Liver (tissue), 9 donors: ENCODE measurements around the gene BCL6B. TPM values are rescaled to one million over a fixed set of nuclear protein-coding genes. Genes with fewer than 3 reads are reported as not detected.

Source experiments
- DNase-seq: peaks from one replicate; pipeline ENCODE4 v3.0.0-alpha.2; 2017; ENCODE audit warnings: low spot score
- H3K27ac ChIP-seq, 2 donors: one replicate each; pipeline ENCODE4 v1.7.0; 2013; ENCODE audit warnings: inconsistent platforms in 2 of 2, low read length in 2 of 2, control low read depth in 1 of 2, low read depth in 1 of 2, mild to moderate bottlenecking in 1 of 2
- H3K27me3 ChIP-seq, 4 donors: one replicate each; pipeline versions ENCODE4 v1.6.1 to v1.7.0; 2013; ENCODE audit warnings: low read length in 3 of 4, inconsistent platforms in 1 of 4, mild to moderate bottlenecking in 1 of 4, moderate library complexity in 1 of 4; ENCODE audit not compliant: control insufficient read depth in 4 of 4, insufficient read depth in 4 of 4
- H3K36me3 ChIP-seq, 4 donors: one replicate each; pipeline versions ENCODE4 v1.6.1 to v1.7.0; 2013; ENCODE audit warnings: low read length in 3 of 4, mild to moderate bottlenecking in 3 of 4, low read depth in 1 of 4, moderate library complexity in 1 of 4; ENCODE audit not compliant: control insufficient read depth in 4 of 4, insufficient read depth in 3 of 4
- H3K4me1 ChIP-seq, 4 donors: one replicate each; pipeline versions ENCODE4 v1.6.1 to v1.7.0; 2013; ENCODE audit warnings: low read length in 3 of 4, mild to moderate bottlenecking in 3 of 4, moderate library complexity in 1 of 4; ENCODE audit not compliant: control insufficient read depth in 4 of 4, insufficient read depth in 4 of 4
- H3K4me3 ChIP-seq, 3 donors: one replicate each; pipeline versions ENCODE4 v1.6.1 to v1.7.0; 2013; ENCODE audit warnings: low read length in 3 of 3, control low read depth in 1 of 3, low read depth in 1 of 3, mild to moderate bottlenecking in 1 of 3
- H3K9ac ChIP-seq, 2 donors: one replicate each; pipeline ENCODE4 v1.7.0; 2013; ENCODE audit warnings: low read length in 2 of 2, mild to moderate bottlenecking in 2 of 2, moderate library complexity in 2 of 2, control low read depth in 1 of 2, low read depth in 1 of 2
- H3K9me3 ChIP-seq, 4 donors: one replicate each; pipeline versions ENCODE4 v1.6.1 to v1.7.0; 2013; ENCODE audit warnings: low read length in 3 of 4; ENCODE audit not compliant: control insufficient read depth in 4 of 4
- EGR1 ChIP-seq, 2 donors: IDR thresholded peaks; 2 replicates each; pipeline ENCODE4 v1.6.1; 2016 to 2018; ENCODE audit warnings: antibody characterized with exemption in 2 of 2, low read depth in 2 of 2
- FOXA1 ChIP-seq: IDR thresholded peaks from 2 replicates; pipeline ENCODE4 v1.6.1; 2016; ENCODE audit warnings: antibody characterized with exemption
- FOXA2 ChIP-seq: IDR thresholded peaks from 2 replicates; pipeline ENCODE4 v1.6.1; 2016; ENCODE audit warnings: antibody characterized with exemption
- GABPA ChIP-seq, 2 donors: IDR thresholded peaks in 1 of 2; conservative IDR thresholded peaks in 1 of 2; 2 replicates each; pipeline ENCODE4 v1.6.1; 2016; ENCODE audit warnings: antibody characterized with exemption in 2 of 2, mild to moderate bottlenecking in 1 of 2, moderate library complexity in 1 of 2
- HNF4A ChIP-seq, 2 donors: conservative IDR thresholded peaks; 2 replicates each; pipeline ENCODE4 v1.6.1; 2016; ENCODE audit warnings: antibody characterized with exemption in 2 of 2, mild to moderate bottlenecking in 2 of 2
- HNF4G ChIP-seq: IDR thresholded peaks from 2 replicates; pipeline ENCODE4 v1.6.1; 2016; ENCODE audit warnings: antibody characterized with exemption
- JUND ChIP-seq, 2 donors: IDR thresholded peaks; 2 replicates each; pipeline ENCODE4 v1.6.1; 2016; ENCODE audit warnings: antibody characterized with exemption in 2 of 2
- NR2F2 ChIP-seq: IDR thresholded peaks from 2 replicates; pipeline ENCODE4 v1.6.1; 2016; ENCODE audit warnings: antibody characterized with exemption
- RAD21 ChIP-seq, 2 donors: IDR thresholded peaks; 2 replicates each; pipeline ENCODE4 v1.6.1; 2016; ENCODE audit warnings: antibody characterized with exemption in 2 of 2, mild to moderate bottlenecking in 2 of 2
- RXRA ChIP-seq, 2 donors: IDR thresholded peaks; 2 replicates each; pipeline ENCODE4 v1.6.1; 2017 to 2018; ENCODE audit warnings: antibody characterized with exemption in 2 of 2, mild to moderate bottlenecking in 1 of 2
- SP1 ChIP-seq: IDR thresholded peaks from 2 replicates; pipeline ENCODE4 v1.6.1; 2018; ENCODE audit warnings: antibody characterized with exemption, mild to moderate bottlenecking
- TAF1 ChIP-seq: conservative IDR thresholded peaks from 2 replicates; pipeline ENCODE4 v1.6.1; 2016; ENCODE audit warnings: antibody characterized with exemption, mild to moderate bottlenecking
- YY1 ChIP-seq: IDR thresholded peaks from 2 replicates; pipeline ENCODE4 v1.6.1; 2016; ENCODE audit warnings: antibody characterized with exemption, mild to moderate bottlenecking
- WGBS: extraction: QIAGEN DNeasy Blood & Tissue Kit; methylation state at CpG from one replicate; pipeline ENCODE4 v1.1.7; 2013; 5-methylcytosine and 5-hydroxymethylcytosine counted together
- polyA plus RNA-seq, 2 donors: library from polyadenylated mRNA; stranded (reverse) in 1 of 2; unstranded in 1 of 2; fragments of 200-250 nt in 1 of 2; fragments of >200 nt in 1 of 2; fragmentation: Nextera tagmentation in 1 of 2; extraction: Ambion mirVana in 1 of 2; gene quantifications; one replicate each; pipeline versions ENCODE4 v1.2.1 to v1.2.3, GENCODE V29; 2013 to 2015
- total RNA-seq, 2 donors: library from RNA; depleted of rRNA; stranded (reverse); fragments of >200 nt; gene quantifications; one replicate each; pipeline ENCODE4 v1.2.3, GENCODE V29; 2014
- TF ChIP-seq, protein P1 (sequence below): IDR thresholded peaks from 2 replicates; pipeline ENCODE4 v1.6.1; 2016; ENCODE audit warnings: antibody characterized with exemption, mild to moderate bottlenecking
- TF ChIP-seq, protein P2 (sequence below): fragments of 150-350 bp; IDR thresholded peaks from 2 replicates; pipeline ENCODE4 v1.5.1; 2017; ENCODE audit warnings: improper control_type of control experiment, low read depth, low read length; ENCODE audit not compliant: missing input control
- TF ChIP-seq, protein P3 (sequence below): IDR thresholded peaks from 2 replicates; pipeline ENCODE4 v1.6.1; 2016; ENCODE audit warnings: antibody characterized with exemption
- TF ChIP-seq, protein P4 (sequence below): IDR thresholded peaks from 2 replicates; pipeline ENCODE4 v1.6.1; 2016; ENCODE audit warnings: antibody characterized with exemption
- TF ChIP-seq, protein P5 (sequence below): IDR thresholded peaks from 2 replicates; pipeline ENCODE4 v1.6.1; 2016; ENCODE audit warnings: antibody characterized with exemption
- donor health status: healthy.
- donor health status: healthy.
- donor health status: healthy.
- donor health status: healthy.
- donor health status: healthy.

BCL6B gene
- total and polyA plus RNA-seq, 4 donors, result 1.1 to 5.7 (median 1.8) TPM

DNA sequence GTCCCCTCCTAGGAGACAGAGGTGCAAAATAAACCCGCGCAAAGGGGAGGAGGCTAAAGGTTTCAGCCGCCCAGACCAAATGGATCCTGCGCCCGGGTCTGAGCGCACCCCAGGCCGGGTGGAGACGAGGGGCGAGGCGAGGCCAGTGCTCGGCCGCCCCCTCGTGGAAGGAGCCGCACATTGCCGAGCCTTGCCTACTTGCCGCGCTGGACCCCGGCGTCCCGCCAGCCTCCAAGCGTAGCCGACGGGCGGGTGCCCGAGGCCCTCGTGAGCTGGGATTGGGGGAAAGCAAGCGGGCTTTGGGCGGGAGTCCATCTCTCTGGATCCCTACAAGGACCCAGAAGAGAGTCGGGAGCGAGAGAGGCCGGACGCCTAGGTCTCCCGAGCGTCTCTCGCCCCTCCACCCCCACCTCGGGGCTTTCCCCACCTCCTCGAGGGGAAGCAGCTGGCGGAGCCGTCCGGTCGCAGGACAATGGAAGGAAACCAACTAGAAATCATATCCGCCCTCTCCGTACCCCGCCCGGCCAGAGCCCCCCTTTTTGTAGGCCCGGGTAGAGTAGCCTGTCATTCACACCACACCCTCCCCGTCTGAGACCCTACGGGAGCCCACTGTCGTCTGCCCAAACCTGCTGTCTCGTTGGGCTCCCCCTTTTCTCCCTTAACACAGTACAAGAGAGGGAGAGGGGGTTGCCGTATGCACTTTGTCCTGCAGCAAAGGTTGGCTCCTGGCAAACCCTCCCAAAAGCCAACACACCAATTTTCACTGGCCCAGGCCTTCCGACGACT lies 664 bp upstream of the BCL6B start:
- WGBS, result 4% methylated on average over 53 of the region's 53 CpGs
- DNase-seq, result peak; percentile 82
- H3K9me3 ChIP-seq, result no peaks in the 10 kb centered on the region
- peak overlapping the region in 2 of 3 donors; percentile 21 to 24 for H3K4me3 ChIP-seq
- no peaks in the 10 kb centered on the region for H3K36me3 ChIP-seq
- TF ChIP-seq SP1 (peak; percentile 91), FOXA1 (no peak), GABPA (IDR thresholded peaks at IDR 0.05 in 1 of 2, conservative IDR thresholded peaks at IDR 0.05 in 1 of 2) (no peak), FOXA2 (no peak), JUND (IDR thresholded peaks at IDR 0.05) (no peak), HNF4A (conservative IDR thresholded peaks at IDR 0.05) (peak; percentile 74 to 89), EGR1 (IDR thresholded peaks at IDR 0.05; ENCODE audit: low read depth in 2 of 2) (no peak), NR2F2 (no peak), TAF1 (no peak), RXRA (IDR thresholded peaks at IDR 0.05) (no peak), YY1 (no peak), HNF4G (peak; percentile 67), RAD21 (IDR thresholded peaks at IDR 0.05) (peak; percentile 82 to 92)
- TF ChIP-seq, protein P1, sequence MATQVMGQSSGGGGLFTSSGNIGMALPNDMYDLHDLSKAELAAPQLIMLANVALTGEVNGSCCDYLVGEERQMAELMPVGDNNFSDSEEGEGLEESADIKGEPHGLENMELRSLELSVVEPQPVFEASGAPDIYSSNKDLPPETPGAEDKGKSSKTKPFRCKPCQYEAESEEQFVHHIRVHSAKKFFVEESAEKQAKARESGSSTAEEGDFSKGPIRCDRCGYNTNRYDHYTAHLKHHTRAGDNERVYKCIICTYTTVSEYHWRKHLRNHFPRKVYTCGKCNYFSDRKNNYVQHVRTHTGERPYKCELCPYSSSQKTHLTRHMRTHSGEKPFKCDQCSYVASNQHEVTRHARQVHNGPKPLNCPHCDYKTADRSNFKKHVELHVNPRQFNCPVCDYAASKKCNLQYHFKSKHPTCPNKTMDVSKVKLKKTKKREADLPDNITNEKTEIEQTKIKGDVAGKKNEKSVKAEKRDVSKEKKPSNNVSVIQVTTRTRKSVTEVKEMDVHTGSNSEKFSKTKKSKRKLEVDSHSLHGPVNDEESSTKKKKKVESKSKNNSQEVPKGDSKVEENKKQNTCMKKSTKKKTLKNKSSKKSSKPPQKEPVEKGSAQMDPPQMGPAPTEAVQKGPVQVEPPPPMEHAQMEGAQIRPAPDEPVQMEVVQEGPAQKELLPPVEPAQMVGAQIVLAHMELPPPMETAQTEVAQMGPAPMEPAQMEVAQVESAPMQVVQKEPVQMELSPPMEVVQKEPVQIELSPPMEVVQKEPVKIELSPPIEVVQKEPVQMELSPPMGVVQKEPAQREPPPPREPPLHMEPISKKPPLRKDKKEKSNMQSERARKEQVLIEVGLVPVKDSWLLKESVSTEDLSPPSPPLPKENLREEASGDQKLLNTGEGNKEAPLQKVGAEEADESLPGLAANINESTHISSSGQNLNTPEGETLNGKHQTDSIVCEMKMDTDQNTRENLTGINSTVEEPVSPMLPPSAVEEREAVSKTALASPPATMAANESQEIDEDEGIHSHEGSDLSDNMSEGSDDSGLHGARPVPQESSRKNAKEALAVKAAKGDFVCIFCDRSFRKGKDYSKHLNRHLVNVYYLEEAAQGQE, result no peak
- TF ChIP-seq, protein P2, sequence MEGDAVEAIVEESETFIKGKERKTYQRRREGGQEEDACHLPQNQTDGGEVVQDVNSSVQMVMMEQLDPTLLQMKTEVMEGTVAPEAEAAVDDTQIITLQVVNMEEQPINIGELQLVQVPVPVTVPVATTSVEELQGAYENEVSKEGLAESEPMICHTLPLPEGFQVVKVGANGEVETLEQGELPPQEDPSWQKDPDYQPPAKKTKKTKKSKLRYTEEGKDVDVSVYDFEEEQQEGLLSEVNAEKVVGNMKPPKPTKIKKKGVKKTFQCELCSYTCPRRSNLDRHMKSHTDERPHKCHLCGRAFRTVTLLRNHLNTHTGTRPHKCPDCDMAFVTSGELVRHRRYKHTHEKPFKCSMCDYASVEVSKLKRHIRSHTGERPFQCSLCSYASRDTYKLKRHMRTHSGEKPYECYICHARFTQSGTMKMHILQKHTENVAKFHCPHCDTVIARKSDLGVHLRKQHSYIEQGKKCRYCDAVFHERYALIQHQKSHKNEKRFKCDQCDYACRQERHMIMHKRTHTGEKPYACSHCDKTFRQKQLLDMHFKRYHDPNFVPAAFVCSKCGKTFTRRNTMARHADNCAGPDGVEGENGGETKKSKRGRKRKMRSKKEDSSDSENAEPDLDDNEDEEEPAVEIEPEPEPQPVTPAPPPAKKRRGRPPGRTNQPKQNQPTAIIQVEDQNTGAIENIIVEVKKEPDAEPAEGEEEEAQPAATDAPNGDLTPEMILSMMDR, result peak; percentile 85
- TF ChIP-seq, protein P3, sequence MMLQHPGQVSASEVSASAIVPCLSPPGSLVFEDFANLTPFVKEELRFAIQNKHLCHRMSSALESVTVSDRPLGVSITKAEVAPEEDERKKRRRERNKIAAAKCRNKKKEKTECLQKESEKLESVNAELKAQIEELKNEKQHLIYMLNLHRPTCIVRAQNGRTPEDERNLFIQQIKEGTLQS, result no peak
- TF ChIP-seq, protein P4, sequence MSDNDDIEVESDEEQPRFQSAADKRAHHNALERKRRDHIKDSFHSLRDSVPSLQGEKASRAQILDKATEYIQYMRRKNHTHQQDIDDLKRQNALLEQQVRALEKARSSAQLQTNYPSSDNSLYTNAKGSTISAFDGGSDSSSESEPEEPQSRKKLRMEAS, result no peak
- TF ChIP-seq, protein P5, sequence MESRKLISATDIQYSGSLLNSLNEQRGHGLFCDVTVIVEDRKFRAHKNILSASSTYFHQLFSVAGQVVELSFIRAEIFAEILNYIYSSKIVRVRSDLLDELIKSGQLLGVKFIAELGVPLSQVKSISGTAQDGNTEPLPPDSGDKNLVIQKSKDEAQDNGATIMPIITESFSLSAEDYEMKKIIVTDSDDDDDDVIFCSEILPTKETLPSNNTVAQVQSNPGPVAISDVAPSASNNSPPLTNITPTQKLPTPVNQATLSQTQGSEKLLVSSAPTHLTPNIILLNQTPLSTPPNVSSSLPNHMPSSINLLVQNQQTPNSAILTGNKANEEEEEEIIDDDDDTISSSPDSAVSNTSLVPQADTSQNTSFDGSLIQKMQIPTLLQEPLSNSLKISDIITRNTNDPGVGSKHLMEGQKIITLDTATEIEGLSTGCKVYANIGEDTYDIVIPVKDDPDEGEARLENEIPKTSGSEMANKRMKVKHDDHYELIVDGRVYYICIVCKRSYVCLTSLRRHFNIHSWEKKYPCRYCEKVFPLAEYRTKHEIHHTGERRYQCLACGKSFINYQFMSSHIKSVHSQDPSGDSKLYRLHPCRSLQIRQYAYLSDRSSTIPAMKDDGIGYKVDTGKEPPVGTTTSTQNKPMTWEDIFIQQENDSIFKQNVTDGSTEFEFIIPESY, result no peak
- peaks cover 6 to 29% (median 17%) of the 10 kb centered on the region in 4 donors for H3K4me1 ChIP-seq
- H3K9ac ChIP-seq, result peak overlapping the region; percentile 19 to 50
- peak overlapping the region; percentile 64 to 69 for H3K27ac ChIP-seq
- H3K27me3 ChIP-seq, result no peaks in the 10 kb centered on the region
